GM21423 (cell line): Measurements from ENCODE around the gene BMP7.
"Not testable (repeated sequence)": the region's sequence is repeated elsewhere in the genome, so short reads cannot be mapped to it uniquely, and the experiment has no call there.

ENCODE experiments used
- ATAC-seq: cut with Tn5 transposase; IDR thresholded peaks from one replicate; pipeline ENCODE4 v1.9.1; 2021; ENCODE audit warnings: mild to moderate bottlenecking, moderate library complexity; ENCODE audit not compliant: unreplicated experiment

BMP7 gene

DNA sequence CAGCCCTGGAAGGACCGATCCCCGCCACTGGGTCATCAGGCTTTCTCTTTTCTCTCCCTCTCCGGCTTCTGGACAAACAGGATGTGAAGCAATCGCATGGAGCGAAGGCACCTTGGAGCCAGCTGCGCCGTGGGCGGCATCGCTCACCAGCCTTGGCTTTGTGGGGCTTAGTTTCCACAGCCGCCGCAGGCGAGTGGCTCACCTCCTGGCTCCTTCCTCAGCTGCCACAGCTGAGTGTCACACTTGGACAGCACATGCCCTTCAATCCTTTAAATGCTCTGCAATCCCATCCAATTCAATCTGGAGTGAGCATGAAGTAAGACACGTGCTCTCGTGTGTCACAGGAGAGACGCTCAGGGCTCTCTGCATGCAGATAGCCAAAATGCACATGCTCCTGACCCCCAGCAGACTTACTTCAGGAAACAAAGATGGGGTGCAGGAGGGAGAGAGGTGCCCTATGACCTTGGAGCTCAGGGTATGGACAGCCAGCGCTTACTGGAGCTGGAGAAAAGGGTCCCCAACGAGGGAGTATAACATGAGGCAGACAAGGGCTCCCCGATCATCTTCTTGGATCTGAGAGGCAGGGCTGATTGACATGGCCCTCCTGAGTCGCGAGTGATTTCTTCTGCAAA is 70.9 kb downstream of the BMP7 start:
- no peak for ATAC-seq

DNA sequence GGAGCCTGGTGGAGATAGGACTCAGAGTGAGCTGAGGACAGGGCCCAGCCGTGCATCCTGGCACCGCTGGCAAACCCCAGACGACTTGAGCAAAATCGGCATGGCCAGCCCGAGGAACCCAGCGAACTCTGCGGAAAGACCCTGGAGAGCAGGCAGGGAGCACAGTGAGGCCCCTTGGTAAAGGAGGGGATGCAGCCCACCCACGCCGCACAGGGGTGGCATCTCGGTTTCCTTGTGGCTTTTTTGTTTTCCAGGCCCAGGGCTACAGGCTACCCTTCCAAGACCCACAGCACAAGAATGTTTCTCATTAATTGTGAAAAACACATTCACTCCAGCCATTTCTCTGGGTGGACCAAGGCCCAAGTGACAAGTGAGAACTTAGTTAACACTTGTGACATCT is 71.4 kb downstream of the BMP7 start:
- no peak for ATAC-seq

DNA sequence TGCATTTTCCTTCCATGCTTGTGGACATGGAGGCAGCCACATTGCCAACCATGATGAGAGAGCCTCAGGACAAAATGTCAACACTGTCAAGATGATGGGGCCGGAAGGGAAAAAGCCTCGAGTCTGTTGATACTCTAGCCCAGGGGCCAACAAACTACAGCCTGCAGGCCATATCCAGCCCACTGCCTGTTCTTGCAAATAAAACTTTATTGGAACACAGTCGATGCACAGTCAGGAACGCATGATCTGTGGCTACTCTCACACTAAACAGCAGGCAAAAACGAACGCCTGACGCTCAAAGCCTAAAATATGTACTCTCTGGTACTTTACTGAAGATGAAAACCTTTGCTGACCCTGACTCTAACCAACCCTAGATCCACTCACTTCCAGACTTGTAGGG is 72.3 kb downstream of the BMP7 start:
- ATAC-seq = no peak

DNA sequence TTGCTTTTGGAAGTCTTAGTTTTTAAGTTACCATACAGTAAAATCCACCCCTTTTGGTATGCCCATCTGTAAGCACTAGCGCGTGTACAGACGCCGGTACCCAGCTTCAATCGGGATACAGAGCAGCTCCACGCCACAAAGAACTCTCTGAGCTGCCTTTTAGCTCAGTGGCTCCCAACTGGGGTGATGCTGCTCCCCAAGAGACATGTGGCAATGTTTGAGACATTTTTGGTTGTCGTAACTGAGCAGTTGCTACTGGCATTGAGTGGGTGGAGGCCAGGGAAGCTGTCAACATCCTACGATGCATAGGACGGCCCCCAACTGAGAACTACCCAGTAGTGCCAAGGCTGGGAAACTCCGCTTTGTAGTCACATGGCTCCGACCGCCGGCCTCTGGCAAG is 73.3 kb downstream of the BMP7 start:
- ATAC-seq = no peak

DNA sequence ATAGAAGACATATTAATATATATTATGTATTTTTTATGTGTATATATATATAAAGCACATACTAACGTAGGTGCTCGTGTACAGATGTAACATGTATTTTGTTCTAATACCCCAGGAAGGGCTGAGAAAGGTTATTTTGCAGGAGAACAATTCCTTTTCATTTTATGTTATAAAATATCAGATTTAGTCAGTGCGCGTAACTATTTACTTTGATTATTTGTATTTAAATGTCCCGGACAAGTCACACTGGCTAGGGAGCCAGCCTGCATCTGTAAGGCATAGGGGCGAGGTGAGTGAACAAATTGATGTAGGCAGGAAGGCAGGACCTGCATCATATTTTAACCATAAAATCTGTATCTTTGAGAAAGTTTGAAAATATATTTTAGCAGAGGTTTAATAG is 74.1 kb downstream of the BMP7 start:
- ATAC-seq = no peak

- not testable (repeated sequence) for ATAC-seq
These were observed 75.2 kb downstream of the BMP7 start for GRCh38 chr20:57191265-57191638.

DNA sequence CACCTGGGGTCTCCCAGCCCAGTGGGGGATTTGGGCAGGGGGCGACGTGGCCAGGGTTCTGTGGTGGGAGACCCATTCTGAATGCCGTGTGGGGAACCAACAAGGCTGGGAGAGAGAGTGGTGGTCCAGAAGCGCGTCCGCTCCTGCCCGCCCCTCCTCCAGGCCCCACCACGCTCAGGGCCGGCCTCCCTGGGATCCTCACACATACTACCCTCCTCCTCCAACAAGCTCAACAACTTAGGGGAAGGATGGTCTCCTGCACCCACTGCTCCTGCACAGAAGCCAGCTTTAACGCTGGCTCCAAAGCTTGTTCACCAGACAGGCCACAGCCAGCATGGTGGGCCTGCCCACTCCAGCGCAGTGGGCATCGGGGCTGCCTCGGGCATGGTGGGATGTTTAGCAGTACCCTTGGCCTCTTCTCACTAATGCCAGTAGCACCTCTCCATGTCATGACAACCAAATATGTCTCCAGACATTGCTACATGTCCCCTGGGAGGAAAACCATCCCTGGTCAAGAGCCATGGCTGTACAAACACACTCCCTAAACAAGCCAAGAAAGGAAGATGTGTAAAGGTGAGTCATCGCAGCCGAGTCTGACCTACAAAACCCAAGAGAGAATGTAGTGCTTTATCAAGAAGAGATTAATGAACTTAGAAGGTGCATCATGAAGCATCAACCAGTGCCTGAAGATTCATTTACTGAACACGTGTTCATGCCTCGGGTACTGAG is 75.7 kb downstream of the BMP7 start:
- no peak for ATAC-seq

- no peak for ATAC-seq
These were observed 76.7 kb downstream of the BMP7 start for GRCh38 chr20:57189713-57190112.

DNA sequence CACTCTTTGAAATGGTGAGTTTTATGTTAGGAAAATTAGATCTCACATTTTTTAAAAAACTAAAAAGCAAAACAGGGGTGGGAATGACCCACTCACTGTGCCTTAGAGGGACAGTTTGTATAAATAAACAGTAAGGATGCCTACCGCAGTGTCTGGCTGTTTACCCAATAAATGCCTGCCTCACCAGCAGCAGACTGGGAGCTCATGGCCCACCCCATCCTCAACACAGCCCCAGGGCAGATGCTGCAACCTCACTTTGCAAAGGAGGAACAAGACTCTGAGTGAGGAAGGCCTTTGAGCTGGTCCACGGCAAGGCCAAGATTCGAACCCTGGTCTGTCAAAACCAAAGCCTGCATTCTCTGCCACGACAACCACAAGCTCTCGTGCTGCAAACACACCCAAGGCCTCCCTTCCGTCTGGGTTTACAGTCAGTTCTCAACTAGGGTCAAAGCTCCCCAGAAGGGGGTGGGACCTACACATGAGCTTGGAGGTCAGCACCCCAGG is 77.8 kb downstream of the BMP7 start:
- no peak for ATAC-seq

DNA sequence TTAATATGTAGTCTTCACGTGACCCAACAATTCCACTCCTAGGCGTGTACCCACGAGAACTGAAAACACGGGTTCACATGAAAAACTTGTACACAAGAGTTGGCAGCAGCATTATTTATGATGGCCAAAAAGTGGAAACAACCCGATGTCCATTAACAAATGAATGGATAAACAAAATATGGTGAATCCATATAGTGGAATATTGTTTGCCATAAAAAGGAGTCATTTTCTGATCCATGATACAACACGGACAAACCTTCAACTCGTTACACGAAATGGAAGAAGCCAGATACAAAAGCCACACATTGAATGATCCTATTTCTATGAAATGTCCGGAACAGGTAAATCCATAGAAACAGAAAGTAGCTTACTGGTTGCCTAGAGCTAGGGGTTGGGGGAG is 78.4 kb downstream of the BMP7 start:
- ATAC-seq = no peak

DNA sequence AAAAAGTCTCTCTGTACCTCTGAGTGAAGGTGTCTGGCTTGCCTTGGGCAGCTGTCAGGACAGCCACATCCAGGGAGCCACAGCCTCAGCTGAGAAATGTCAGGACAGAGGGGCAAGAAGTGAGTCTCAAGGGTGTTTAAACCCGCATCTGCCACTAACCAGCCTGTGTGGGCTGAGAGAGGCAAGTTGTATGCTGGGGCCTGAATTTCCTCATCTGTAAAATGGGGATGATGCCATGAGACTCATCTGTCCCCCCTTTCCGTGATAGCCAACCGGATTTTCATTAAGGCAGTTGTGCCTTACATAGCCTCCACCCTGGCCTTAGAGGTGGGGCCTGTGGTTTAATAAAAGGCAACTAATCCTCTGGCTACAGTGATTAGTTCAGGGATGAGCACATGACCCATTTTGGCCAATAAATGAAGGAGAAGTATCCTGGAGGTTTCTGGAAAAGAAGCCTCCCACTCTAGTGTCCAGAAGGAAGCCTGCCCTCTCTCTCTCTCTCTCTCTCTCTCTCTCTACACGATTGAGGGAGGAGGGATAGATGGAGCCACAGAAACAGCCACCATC is 79.3 kb downstream of the BMP7 start:
- no peak for ATAC-seq

- ATAC-seq = no peak
These were observed 80.2 kb downstream of the BMP7 start for GRCh38 chr20:57186192-57186591.

- no peak for ATAC-seq
These were observed 81.2 kb downstream of the BMP7 start for GRCh38 chr20:57185188-57185743.

DNA sequence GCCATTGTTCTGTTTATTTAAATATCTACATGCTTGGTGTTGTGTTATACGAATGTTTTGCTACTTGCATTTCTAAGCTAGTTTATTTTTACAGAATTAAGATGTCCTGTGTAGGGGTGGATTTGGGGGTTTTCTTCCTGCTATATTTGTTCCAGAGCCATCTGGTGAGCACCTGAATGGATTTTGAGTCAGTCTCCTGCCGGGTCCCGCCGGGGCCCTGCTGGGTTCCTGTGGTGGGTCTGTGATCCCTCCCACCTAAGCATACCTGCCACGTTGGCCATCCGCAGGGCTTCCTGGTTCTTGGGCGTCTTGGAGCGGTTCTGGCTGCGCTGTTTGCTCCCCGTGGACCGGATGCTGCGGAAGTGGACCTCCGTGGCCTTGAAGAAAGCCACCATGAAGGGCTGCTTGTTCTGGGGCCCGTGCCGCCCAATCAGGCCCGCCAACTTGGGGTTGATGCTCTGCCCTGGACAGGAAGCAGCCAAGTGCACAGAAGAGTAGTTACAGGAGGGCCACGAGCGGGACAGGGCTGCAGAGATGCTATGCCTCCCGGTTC is 82.9 kb downstream of the BMP7 start:
- ATAC-seq = no peak

DNA sequence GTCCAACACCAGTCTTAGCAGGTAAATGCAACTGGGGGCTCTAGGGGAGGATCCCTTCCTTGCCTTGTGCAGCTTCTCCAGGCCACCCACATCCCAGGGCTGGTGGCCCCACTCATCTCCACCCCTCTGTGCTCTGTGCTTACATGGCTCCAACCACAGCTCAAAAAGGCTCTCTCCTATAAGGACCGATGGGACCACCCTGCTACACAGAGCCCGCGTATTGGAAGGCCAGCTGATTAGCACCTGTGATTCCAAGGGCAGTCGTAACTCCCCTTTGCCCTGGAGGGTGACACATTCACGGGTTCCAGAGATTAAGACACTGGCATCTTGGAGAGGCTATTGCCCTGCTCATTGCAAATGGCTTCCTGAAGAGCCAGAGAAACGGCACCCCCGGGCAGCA is 84.8 kb downstream of the BMP7 start:
- no peak for ATAC-seq

DNA sequence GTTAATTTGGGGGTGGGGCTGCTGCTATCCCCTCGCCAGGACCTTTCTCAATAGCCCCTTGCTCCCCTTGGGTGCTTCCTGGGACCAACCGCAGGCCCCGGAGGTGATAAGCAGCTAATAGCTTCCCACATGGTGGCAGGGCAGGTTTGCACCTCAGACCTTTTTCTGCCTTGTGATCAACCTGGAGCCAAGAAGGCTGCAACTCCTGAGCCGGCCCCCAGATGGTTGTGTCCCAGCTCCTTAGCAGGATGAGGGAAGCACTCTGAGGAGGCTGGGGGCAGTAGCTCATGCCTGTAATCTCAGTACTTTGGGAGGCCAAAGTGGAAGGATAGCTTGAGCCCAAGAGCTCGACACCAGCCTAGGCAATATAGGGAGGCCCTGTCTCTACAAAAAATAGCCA is 85.5 kb downstream of the BMP7 start:
- no peak for ATAC-seq

GRCh38 chr20:57180387-57180786 is 86.1 kb downstream of the BMP7 start:
- ATAC-seq = no peak

GRCh38 chr20:57179265-57179664 is 87.2 kb downstream of the BMP7 start:
- no peak for ATAC-seq

- no peak for ATAC-seq
These were observed 87.8 kb downstream of the BMP7 start for GRCh38 chr20:57178582-57179111.

DNA sequence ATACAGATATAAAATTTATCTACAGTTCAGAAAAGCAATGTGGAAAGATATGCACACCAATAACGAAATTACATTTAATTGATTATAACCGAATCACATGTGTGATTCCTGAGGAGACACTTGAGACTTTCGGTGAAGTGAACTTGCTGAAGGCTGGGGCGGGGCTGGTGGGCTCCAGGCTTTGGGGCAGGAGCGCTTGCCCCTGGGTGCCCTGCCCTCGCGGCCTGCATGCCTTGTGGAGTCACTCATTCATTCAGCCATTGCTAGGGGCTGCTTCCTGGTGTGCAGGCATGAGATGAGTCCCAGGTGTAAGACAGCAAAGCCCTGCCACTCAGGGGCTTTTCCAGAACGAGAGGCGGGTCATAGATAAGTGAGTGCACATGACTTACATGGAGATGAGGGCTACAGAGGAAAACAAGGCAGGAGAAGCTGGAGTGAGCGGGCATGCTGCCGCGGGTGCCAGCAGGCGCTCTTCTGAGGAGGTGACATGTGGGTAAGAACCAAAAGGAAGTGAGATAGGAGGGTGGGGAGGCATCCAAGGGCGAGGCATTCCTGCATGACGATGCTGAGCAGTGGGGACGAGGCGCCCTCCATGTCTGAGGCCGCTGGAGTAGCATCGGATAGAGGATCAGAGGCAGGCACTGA is 88.7 kb downstream of the BMP7 start:
- no peak for ATAC-seq

GRCh38 chr20:57176842-57177241 is 89.6 kb downstream of the BMP7 start:
- ATAC-seq = no peak
